Peyer's patch (tissue), 4 donors: ENCODE data around the gene FOCAD.

ENCODE experiments used
- POLR2A ChIP-seq, 2 donors: fragments of 450-650 bp; IDR thresholded peaks; one replicate each; pipeline ENCODE4 v1.5.1; 2017; ENCODE audit warnings: antibody characterized with exemption in 2 of 2, mild to moderate bottlenecking in 2 of 2, moderate library complexity in 2 of 2
- TF ChIP-seq, protein P1 (sequence below), 6 experiments: fragments of 450-650 bp in 4 of 6; fragments of 200-600 bp in 2 of 6; sonication (generic) in 1 of 6; IDR thresholded peaks; one replicate each; pipeline ENCODE4 v1.5.1; 2017 to 2019; ENCODE audit warnings: antibody characterized with exemption in 6 of 6, mild to moderate bottlenecking in 3 of 6, moderate library complexity in 1 of 6

DNA sequence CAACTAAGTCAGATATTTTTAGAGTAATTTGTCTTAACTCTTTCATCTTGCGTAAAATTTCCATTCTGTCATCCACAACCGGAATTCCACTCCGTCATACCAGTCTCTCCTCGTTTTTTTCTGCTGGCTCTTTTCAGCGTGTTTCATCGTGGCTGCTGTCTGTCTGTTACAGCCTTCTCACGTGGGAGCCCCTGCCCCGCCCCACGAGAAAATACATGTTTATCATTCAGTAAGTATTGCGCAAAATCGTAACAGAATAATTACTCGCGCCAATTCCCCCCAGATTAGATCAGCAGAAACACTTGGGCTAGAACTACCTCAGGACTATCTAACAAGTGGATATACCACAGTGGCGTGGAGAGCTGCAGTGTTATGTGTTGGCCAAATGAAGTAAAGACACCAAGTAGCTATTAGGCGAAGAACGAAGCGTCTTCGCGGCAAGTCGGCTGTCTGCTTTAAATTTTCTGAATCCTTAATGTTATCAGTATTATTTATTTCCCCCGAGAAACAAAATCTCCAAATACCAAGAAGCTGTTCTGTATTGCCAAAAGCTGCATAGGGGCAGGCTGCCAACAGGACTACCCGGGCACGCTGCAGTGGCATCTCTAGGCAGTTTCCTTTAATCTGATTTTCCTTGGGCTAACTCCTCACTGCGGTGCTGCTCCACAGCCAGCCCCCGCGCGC lies 566 bp upstream of the FOCAD start:
- TF ChIP-seq POLR2A (IDR thresholded peaks at IDR 0.05): no peak
- TF ChIP-seq, protein P1, sequence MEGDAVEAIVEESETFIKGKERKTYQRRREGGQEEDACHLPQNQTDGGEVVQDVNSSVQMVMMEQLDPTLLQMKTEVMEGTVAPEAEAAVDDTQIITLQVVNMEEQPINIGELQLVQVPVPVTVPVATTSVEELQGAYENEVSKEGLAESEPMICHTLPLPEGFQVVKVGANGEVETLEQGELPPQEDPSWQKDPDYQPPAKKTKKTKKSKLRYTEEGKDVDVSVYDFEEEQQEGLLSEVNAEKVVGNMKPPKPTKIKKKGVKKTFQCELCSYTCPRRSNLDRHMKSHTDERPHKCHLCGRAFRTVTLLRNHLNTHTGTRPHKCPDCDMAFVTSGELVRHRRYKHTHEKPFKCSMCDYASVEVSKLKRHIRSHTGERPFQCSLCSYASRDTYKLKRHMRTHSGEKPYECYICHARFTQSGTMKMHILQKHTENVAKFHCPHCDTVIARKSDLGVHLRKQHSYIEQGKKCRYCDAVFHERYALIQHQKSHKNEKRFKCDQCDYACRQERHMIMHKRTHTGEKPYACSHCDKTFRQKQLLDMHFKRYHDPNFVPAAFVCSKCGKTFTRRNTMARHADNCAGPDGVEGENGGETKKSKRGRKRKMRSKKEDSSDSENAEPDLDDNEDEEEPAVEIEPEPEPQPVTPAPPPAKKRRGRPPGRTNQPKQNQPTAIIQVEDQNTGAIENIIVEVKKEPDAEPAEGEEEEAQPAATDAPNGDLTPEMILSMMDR (IDR thresholded peaks at IDR 0.05): peak in 1 of 6 experiments; percentile 4
